ENCODE data around the gene IVNS1ABP. TPM values are rescaled to one million over a fixed set of nuclear protein-coding genes. Genes with fewer than 3 reads are reported as not detected.

IVNS1ABP gene
- total RNA-seq, 4 donors from 2014 or later = 18.3 to 38.1 (median 32.3) TPM

- Histone ChIP-seq H3K27ac (no peak overlapping the region), H3K9me3 (no peaks in the 10 kb centered on the region), H3K27me3 (no peaks in the 10 kb centered on the region), H3K36me3 (no peaks in the 10 kb centered on the region), H3K4me3 (no peak overlapping the region), H3K4me1 (no peaks in the 10 kb centered on the region)
- TF ChIP-seq CTCF (IDR thresholded peaks at IDR 0.05 in 4 of 5, conservative IDR thresholded peaks at IDR 0.05 in 1 of 5) = no peak
- TF ChIP-seq POLR2A (IDR thresholded peaks at IDR 0.05) = no peak
- DNase-seq = no peak
- ATAC-seq = no peak
- intact Hi-C loops (cut with DNase I; ENCODE audit: low total_unique reads) = no loop called here
- in situ Hi-C loops (cut with MboI; ENCODE audit: low sequenced_read_pairs in 4 of 4) = no loop called here
Measured at GRCh38 chr1:185250063-185250462, 67.0 kb downstream of the IVNS1ABP start.

GRCh38 chr1:185249563-185249962 is 67.5 kb downstream of the IVNS1ABP start:
- Histone ChIP-seq H3K27ac (no peak overlapping the region), H3K4me3 (no peak overlapping the region), H3K27me3 (no peaks in the 10 kb centered on the region), H3K36me3 (no peaks in the 10 kb centered on the region), H3K4me1 (no peaks in the 10 kb centered on the region), H3K9me3 (no peaks in the 10 kb centered on the region)
- TF ChIP-seq POLR2A (IDR thresholded peaks at IDR 0.05) = no peak
- TF ChIP-seq CTCF (IDR thresholded peaks at IDR 0.05 in 4 of 5, conservative IDR thresholded peaks at IDR 0.05 in 1 of 5) = no peak
- DNase-seq = no peak
- no peak for ATAC-seq
- intact Hi-C loops (cut with DNase I; ENCODE audit: low total_unique reads) = no loop called here
- in situ Hi-C loops (cut with MboI; ENCODE audit: low sequenced_read_pairs in 4 of 4) = loop anchor here in 2 of 4 donors (25.0 kb wide), 1 partner anchor 438 kb away; no protein-coding TSS in a partner anchor

Other genes with a start within 250 kb of the IVNS1ABP start
- 10 to 100 TPM; 24.9 to 42.8 (median 30.0) TPM for gene TRMT1L, start 160.3 kb downstream of the IVNS1ABP start, total RNA-seq
- gene SWT1, start 160.1 kb downstream of the IVNS1ABP start, total RNA-seq = 1 to 10 TPM; 3.4 to 6.2 (median 4.6) TPM